DMS153 (cell line): ENCODE data around the gene TM2D3.

ENCODE experiments used
- DNase-seq: peaks from one replicate; lab custom pipeline; 2025; lab: John Stamatoyannopoulos, UW

TM2D3 gene

GRCh38 chr15:101604124-101604874 is 47.9 kb downstream of the TM2D3 start:
- DNase-seq, result no peak

DNA sequence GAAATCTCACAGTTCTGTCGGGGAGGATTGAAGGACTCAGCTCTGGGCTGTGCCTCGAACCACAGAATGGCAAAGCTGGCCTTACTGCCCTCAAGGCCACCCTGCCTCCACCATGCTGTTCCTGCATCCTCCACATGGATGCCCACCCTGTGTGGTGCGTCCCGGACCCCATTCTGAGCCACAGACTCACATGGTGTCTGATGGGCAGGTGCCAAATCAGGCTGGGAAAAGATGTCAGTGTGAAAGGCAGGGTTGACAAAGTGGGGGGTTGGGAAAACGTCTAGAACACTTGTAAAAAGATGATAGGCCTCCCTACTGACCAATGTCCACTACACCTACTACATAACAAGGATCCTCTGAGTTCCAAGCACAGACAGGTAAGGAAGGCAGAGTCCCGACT is 49.4 kb downstream of the TM2D3 start:
- DNase-seq, result no peak

DNA sequence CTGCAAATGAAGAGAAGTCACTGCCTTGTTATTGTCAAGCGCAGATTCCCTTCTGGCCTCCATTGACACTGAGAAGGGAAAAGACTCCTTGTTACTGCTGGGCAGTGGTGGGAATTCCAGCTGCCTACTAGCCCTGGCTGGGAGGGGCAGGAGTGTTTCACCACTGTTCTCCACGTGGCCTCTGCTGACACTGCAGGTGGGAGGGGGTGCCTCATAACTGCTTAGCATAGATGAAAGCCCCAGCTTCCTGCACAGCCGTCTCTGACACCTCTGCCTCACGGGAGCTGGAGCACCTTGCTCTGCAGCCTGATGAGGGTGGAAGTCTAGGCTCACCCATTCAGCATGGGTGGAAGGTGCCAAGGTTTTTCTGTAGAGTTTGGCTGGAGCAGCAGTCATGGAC is 52.1 kb downstream of the TM2D3 start:
- peak; percentile 1 for DNase-seq

GRCh38 chr15:101599091-101599490 is 53.1 kb downstream of the TM2D3 start:
- no peak for DNase-seq

- DNase-seq, result no peak
Observed at GRCh38 chr15:101597360-101597928, 54.7 kb downstream of the TM2D3 start.

DNA sequence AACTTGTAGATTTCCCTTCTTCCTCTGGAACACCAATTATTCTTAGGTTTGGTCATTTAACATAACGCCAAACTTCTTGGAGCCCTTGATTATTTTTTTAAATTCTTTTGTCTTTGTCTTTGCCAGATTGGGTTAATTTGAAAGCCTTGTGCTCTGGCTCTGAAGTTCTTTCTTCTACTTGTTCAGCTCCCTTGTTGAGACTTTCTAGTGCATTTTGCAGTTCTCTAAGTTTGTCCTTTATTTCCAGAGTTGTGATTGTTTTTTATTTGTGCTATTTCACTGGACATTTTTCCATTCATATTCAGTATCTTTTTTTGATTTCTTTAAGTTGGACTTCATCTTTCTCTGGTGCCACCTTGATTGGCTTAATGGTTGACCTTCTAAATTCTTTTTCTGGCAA is 55.5 kb downstream of the TM2D3 start:
- DNase-seq, result no peak
